Epidermal melanocyte (primary cell): ENCODE results near the gene MEGF11.

Experiments
- DNase-seq: peaks from one replicate; pipeline ENCODE4 v3.0.0; 2011; ENCODE audit warnings: low spot score; ENCODE audit not compliant: insufficient read length

The MEGF11 gene

GRCh38 chr15:66240240-66240794, 13.2 kb downstream of the MEGF11 start:
- DNase-seq = no peak

- DNase-seq = no peak
Measured at GRCh38 chr15:66239514-66239913, 14.0 kb downstream of the MEGF11 start.

GRCh38 chr15:66238318-66238717, 15.2 kb downstream of the MEGF11 start:
- no peak for DNase-seq

GRCh38 chr15:66237513-66238235, 15.9 kb downstream of the MEGF11 start:
- no peak for DNase-seq

GRCh38 chr15:66236806-66237375, 16.7 kb downstream of the MEGF11 start:
- no peak for DNase-seq

GRCh38 chr15:66235866-66236265, 17.7 kb downstream of the MEGF11 start:
- DNase-seq = no peak

GRCh38 chr15:66234798-66235197, 18.8 kb downstream of the MEGF11 start:
- no peak for DNase-seq

- DNase-seq = no peak
Measured at GRCh38 chr15:66233487-66234415, 19.8 kb downstream of the MEGF11 start.

GRCh38 chr15:66232267-66232625, 21.3 kb downstream of the MEGF11 start:
- no peak for DNase-seq

- no peak for DNase-seq
Measured at GRCh38 chr15:66231394-66232266, 21.9 kb downstream of the MEGF11 start.

- DNase-seq = no peak
Measured at GRCh38 chr15:66229790-66230465, 23.6 kb downstream of the MEGF11 start.

- no peak for DNase-seq
Measured at GRCh38 chr15:66228807-66229735, 24.5 kb downstream of the MEGF11 start.

- DNase-seq = no peak
Measured at GRCh38 chr15:66226736-66227135, 26.8 kb downstream of the MEGF11 start.

- DNase-seq = no peak
Measured at GRCh38 chr15:66225656-66226274, 27.8 kb downstream of the MEGF11 start.

GRCh38 chr15:66224946-66225345, 28.6 kb downstream of the MEGF11 start:
- DNase-seq = no peak

- no peak for DNase-seq
Measured at GRCh38 chr15:66222273-66223198, 31.0 kb downstream of the MEGF11 start.

GRCh38 chr15:66221126-66221525, 32.4 kb downstream of the MEGF11 start:
- DNase-seq = no peak

- no peak for DNase-seq
Measured at GRCh38 chr15:66220601-66221000, 32.9 kb downstream of the MEGF11 start.
